ENCODE measurements around the gene C3orf18.

DNA sequence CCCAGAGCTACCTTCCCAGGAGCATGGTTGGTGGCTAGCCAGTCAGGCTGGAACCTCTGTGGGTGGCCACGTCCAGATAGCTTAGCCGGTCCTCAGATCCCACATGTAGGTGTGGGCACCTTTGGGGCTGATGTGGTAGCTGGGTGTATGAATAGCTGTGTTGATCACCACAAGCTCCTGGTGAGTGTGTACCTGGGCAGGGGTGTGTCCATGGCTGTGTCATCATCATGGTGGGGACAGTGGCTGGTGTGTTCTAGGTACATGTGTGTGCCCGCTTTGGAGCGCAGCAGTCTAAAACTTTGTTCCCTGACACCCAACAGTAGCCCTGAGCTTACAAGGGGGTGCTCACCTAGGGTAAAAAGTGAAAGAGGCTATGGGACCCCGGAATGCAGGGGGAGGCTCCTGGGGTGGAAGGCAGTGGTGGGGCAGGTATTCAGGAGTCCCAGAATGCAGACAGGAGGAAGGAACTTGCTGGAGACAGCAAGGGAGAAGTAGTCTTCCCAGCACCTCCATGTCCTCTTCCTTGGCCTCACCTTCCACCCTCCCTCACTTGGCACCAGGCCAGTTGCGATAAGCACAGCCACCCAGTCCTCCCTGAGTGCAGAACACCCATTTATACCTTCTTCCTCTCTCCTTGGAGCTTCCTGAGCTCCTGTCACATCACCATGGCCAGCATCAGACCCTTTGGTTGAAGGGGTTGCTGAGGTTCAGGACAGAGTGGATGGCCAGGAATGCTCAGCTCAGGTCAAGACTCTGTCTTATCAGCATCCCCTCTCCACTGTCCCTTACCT, 42.8 kb upstream of the C3orf18 start:
- TF ChIP-seq ZBTB33 (CRISPR knock-in tag; IDR thresholded peaks at IDR 0.05) (no peak), CTCF (IDR thresholded peaks at IDR 0.05 in 2 of 3, conservative IDR thresholded peaks at IDR 0.05 in 1 of 3; ENCODE audit: insufficient read depth in 2 of 3, low read depth in 1 of 3, low read length in 3 of 3) (no peak), POLR2AphosphoS5 (IDR thresholded peaks at IDR 0.05; ENCODE audit: control insufficient read depth, insufficient read depth, low read depth, low read length) (no peak), ESRRB (CRISPR knock-in tag; IDR thresholded peaks at IDR 0.05; ENCODE audit: borderline replicate concordance) (no peak), RBM34 (IDR thresholded peaks at IDR 0.05; ENCODE audit: borderline replicate concordance, insufficient read depth, low read length) (no peak), DEAF1 (CRISPR knock-in tag; IDR thresholded peaks at IDR 0.05) (no peak), EGR1 (conservative IDR thresholded peaks at IDR 0.05) (no peak), GATAD2A (IDR thresholded peaks at IDR 0.05) (no peak), XRCC5 (IDR thresholded peaks at IDR 0.05; ENCODE audit: low read depth, low read length) (no peak), MTA3 (IDR thresholded peaks at IDR 0.05; ENCODE audit: borderline replicate concordance) (no peak), EP300 (IDR thresholded peaks at IDR 0.05; ENCODE audit: low read length) (no peak), POLR2H (tag; IDR thresholded peaks at IDR 0.05; ENCODE audit: low read depth) (no peak), ZNF124 (CRISPR knock-in tag; IDR thresholded peaks at IDR 0.05) (no peak)
